ENCODE measurements around the gene NOPCHAP1.

Gene NOPCHAP1

DNA sequence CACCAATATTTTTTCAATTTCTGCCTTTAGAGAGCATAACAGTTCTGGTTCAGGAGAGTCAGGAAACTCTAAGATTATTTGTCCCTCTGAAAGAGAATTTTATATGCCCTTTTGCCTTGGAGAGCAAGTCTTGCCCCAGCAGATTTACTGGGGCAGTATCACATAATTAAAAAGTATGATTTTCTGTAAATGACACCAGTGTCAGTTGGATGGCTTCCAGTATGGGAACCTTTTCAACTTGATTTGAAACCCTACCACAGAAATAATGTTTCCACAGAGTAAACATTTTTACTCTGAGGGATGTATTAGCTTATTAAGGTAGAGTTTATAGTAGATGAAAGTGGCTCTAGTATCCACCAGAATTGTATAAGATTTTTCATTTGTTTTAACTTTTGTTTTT, 15.4 kb downstream of the NOPCHAP1 start:
- H3K27ac ChIP-seq: no peak overlapping the region
- TF ChIP-seq, protein P1, sequence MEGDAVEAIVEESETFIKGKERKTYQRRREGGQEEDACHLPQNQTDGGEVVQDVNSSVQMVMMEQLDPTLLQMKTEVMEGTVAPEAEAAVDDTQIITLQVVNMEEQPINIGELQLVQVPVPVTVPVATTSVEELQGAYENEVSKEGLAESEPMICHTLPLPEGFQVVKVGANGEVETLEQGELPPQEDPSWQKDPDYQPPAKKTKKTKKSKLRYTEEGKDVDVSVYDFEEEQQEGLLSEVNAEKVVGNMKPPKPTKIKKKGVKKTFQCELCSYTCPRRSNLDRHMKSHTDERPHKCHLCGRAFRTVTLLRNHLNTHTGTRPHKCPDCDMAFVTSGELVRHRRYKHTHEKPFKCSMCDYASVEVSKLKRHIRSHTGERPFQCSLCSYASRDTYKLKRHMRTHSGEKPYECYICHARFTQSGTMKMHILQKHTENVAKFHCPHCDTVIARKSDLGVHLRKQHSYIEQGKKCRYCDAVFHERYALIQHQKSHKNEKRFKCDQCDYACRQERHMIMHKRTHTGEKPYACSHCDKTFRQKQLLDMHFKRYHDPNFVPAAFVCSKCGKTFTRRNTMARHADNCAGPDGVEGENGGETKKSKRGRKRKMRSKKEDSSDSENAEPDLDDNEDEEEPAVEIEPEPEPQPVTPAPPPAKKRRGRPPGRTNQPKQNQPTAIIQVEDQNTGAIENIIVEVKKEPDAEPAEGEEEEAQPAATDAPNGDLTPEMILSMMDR (conservative IDR thresholded peaks at IDR 0.05): no peak
- no peak for TF ChIP-seq ZFX (IDR thresholded peaks at IDR 0.05)

DNA sequence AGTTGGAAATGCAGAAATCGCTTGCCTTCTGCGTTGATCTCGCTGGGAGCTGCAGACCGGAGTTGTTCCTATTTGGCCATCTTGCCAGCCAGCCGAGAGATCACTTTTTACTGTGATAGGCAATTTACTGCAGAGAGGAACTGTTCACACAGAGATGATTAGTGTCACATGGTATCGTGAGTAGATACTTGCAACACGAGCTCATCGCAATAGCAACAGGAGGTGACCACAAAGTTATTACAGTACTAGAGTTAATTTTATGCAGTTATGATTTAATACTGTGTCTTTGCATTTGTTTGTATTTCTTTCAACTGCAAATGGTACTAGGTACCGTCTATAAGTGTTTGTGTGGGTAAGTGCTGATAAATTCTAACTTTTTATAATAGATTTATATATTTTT, 27.8 kb downstream of the NOPCHAP1 start:
- TF ChIP-seq ZFX (IDR thresholded peaks at IDR 0.05): no peak
- TF ChIP-seq, protein P1 (conservative IDR thresholded peaks at IDR 0.05): no peak
- no peak overlapping the region for H3K27ac ChIP-seq

DNA sequence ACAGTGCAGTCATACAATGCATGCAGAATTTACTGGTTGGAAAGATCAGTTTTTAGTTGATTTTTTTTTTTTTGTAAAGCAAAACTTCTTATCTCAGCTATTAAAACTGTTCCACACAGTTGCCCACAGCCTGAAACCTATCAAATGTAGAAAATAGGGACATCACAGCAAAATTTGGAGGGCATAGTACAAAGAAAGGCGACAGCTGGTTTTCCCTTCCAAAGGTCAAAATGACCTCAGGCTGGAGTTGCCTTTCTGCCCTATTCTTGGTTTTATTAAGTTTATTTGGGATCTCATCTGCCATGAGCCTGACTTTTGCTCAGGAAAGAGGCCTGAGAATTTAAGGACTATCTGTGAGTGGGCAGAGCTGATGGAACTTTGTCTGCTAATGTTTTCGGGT, 28.5 kb downstream of the NOPCHAP1 start:
- no peak overlapping the region for H3K27ac ChIP-seq
- no peak for TF ChIP-seq ZFX (IDR thresholded peaks at IDR 0.05)
- TF ChIP-seq, protein P1 (conservative IDR thresholded peaks at IDR 0.05): no peak

GRCh38 chr12:105015543-105015942, 29.4 kb downstream of the NOPCHAP1 start:
- H3K27ac ChIP-seq: no peak overlapping the region
- TF ChIP-seq, protein P1 (conservative IDR thresholded peaks at IDR 0.05): no peak
- no peak for TF ChIP-seq ZFX (IDR thresholded peaks at IDR 0.05)

DNA sequence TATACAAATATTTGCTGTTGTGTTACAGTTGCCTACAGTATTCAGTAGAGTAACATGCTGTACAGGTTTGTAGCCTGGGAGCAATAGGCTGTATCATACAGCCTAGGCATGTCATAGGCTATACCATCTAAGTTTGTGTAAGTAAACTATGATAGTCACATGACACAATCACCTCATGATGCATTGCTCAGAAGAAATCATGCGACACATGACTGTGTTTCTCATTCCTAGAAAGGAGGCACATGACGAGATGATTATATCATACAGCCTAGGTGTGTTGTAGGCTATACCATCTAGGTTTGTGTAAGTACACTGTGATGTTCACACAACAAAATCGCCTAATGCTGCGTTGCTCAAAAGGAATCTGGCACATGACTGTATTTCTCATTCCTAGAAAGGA, 31.9 kb downstream of the NOPCHAP1 start:
- no peak overlapping the region for H3K27ac ChIP-seq
- TF ChIP-seq, protein P1 (conservative IDR thresholded peaks at IDR 0.05): no peak
- TF ChIP-seq ZFX (IDR thresholded peaks at IDR 0.05): no peak

DNA sequence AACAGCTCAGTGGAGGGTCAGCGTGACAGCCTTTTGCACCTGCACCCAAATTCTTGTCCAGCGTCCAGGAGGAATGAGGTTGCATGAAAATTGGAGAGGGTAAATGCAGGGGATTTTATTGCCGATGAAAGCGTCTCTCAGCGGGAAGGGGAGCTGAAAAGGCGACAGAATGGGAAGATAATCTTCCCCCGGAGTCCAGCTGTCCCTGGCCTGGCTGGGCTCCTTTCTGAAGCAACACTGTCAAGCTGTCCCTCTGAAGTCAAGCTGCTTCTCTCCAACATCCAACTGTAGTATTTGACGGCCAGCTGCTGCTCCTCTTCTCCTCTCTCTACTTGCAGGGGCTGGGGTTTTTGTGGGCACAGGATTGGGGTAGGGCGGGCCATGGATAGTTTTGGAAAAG, 32.7 kb downstream of the NOPCHAP1 start:
- TF ChIP-seq, protein P1 (conservative IDR thresholded peaks at IDR 0.05): no peak
- TF ChIP-seq ZFX (IDR thresholded peaks at IDR 0.05): no peak
- H3K27ac ChIP-seq: no peak overlapping the region

DNA sequence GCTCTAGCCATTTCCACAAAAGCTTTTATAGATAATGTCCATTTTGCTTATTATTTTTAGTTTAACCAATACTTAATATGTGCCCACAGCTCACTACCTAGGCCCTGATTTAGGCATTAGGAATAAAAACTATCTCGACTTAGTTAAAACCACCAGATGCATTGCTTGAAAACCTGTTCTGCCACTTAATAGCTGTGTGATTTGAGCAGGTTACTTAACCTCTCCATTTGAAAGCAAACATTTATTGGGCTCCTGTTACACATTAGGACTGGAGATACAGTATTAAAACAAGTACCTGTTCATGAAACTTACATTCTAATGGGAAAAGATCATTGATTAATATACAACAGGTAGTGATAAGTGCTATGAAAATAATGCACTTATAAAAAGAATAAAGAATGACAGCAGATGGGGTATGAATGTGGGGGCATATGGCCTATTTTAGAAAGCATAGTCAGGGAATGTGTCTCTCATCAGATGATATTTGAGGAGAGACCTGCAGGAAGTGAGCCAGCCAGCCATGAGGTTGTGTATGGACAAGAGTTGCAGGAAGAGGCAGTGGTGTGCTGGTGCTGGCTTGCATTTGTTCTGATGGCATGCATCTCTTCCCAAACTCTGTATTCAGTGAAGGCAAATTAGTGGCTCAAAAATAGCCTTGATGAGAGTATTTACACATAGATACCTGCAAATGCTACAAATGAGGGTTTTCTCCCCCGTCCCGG, 34.3 kb downstream of the NOPCHAP1 start:
- no peak overlapping the region; the same call in 1 of the 2 replicates for H3K27ac ChIP-seq
- no peak for TF ChIP-seq ZFX (IDR thresholded peaks at IDR 0.05)
- TF ChIP-seq, protein P1 (conservative IDR thresholded peaks at IDR 0.05): no peak
